Frontal cortex (tissue), 4 donors: ENCODE measurements around the gene DPH2. TPM values are rescaled to one million over a fixed set of nuclear protein-coding genes. Genes with fewer than 3 reads are reported as not detected.
A peak's percentile ranks its signal among the peaks of the same experiment; 100 is the strongest.

Source experiments
- DNase-seq, 2 donors: peaks; one replicate each; pipeline ENCODE4 v3.0.0; 2012; ENCODE audit warnings: low spot score in 2 of 2
- FAIRE-seq: peaks from 2 replicates; lab custom pipeline; 2012; peaks lifted over from hg19 to GRCh38; lab: Jason Lieb, UNC
- total RNA-seq: library from RNA; depleted of rRNA; stranded (reverse); fragments of >200 nt; gene quantifications from one replicate; pipeline ENCODE4 v1.2.3, GENCODE V29; 2014
- donor health status: control.
- donor health status: control.
- donor health status: control.

DPH2 gene
- total RNA-seq, 1 donor from 2014 or later = 12.2 TPM

- FAIRE-seq = no peak
Observed at GRCh38 chr1:43979528-43980254, 9.9 kb downstream of the DPH2 start.

GRCh38 chr1:43980255-43981134, 10.7 kb downstream of the DPH2 start:
- no peak for DNase-seq
- FAIRE-seq = no peak

More at GRCh38 chr1:43979528-43980254, 9.9 kb downstream of the DPH2 start:
- DNase-seq = peak; percentile 72 to 73

GRCh38 chr1:43981135-43981491, 11.3 kb downstream of the DPH2 start:
- FAIRE-seq (no peak), DNase-seq (no peak)

DNA sequence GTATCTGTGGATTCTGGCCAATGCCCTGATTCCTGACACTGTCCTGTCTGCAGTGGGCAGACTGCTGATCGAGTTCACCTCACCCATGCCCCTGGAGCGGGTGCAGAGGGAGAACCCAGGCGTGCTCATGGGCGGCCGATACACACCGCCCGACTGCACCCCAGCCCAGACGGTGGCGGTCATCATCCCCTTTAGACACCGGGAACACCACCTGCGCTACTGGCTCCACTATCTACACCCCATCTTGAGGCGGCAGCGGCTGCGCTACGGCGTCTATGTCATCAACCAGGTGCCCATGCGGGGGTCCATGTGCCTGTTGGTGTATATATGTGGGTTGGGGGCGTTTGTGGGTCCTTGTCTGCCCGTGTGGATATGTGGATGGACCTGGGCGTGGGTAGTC, 11.8 kb downstream of the DPH2 start:
- FAIRE-seq (no peak), DNase-seq (no peak)

DNA sequence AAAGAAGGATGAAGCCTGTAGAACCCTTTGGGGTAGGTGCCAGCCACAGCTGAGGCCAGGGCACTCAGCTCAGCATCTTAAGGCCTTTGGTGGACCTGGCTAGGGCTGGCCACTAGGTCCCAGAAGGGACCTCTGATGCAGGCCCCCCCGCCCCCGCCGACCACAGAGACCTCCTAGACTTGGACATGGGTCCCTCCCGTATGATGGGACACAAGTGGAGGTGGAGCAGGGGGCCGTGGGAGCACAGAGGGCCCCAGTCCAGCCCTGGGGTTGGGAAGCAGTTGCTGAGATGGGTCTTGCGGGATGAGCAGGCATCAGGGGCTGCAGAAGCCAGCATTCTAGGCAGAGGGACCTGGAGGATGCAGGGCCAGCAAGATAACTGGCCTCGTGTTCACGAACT, 12.4 kb downstream of the DPH2 start:
- no peak for DNase-seq
- FAIRE-seq = no peak

DNA sequence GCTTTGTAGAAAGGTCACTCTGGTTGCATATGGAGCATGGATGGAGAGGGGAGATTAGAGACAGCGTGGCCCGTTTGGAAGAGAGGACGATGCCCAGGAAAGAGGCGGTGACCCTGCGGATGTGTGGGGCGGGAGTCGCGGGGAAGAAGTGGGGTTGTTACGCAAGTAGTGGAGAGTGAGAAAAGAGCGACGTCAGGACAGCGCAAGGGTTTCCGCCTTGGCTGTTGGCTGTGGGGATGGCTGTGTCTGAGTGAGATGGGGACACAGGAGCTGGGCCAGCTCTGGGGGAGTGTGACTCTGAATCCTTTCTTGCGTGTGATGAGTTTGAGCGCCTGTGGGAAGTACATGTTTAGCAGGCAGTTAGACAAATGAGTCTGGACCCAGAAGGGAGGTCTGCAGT, 13.0 kb downstream of the DPH2 start:
- DNase-seq (peak in 1 of 2 donors; percentile 52), FAIRE-seq (no peak)

DNA sequence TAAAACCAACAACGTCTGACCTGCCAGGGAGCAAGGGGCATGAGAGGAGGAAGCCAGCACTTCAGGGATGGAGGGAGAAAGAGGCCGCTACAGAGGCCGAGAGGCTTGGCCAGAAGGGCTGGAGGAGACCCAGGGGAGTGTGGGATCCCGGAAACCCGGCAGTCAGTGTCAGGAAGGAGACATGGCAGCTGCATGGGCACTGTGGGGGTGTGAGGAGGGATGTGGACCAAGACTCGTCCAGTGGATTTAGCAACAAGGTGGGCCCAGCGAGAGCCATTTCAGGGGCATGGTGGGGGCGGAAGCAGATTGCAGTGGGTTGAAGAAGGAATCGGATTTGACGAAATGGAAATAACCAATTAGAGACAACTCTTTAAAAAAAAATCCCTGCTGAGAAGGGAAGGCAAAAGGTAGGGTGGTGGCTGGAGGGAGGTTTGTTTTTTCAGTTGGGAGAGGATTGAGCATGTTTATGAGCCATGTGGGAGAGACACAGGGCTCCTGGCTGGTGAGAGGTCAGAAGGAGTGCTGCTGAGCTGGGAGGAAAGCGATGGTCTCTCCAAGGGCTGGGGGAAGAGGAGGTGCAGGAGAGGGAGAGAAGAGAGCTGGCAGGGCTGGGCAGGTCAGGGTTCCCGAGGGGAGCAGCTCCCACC, 13.6 kb downstream of the DPH2 start:
- no peak for FAIRE-seq
- DNase-seq = peak in 1 of 2 donors; percentile 43

- DNase-seq (no peak), FAIRE-seq (no peak)
Observed at GRCh38 chr1:43984855-43985254, 15.0 kb downstream of the DPH2 start.

DNA sequence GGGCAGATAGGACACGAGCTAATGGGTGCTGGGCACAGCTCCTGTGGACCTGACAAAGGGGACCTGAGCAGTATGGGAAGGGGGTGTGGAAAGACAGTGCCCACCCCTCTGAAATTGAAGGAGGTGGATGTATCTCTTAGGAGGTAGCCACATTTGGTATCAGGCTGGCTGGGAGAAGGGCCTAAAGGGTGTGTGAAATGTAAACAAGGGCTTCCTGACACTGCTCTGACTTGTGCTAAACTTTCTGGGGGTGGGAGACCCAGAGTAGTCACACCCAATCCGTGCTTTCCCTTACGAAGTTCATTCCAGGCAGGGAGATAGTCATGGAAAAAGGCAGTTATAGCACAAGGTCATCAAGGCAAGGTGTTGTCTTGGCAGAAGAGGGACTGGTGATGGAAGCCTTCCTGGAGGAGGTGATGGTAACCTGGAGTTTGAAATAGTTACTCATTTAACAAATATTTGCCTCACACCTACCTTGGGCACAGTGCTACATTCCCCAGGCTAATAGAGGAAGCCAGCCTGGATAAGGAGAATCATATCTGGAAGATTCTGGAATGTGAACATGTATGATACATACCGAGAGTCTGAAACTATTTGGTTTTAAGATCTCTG, 16.3 kb downstream of the DPH2 start:
- no peak for FAIRE-seq
- no peak for DNase-seq

GRCh38 chr1:43986712-43987111, 16.9 kb downstream of the DPH2 start:
- FAIRE-seq (no peak), DNase-seq (no peak)

- no peak for FAIRE-seq
- DNase-seq = no peak
Observed at GRCh38 chr1:43987159-43987902, 17.5 kb downstream of the DPH2 start.

DNA sequence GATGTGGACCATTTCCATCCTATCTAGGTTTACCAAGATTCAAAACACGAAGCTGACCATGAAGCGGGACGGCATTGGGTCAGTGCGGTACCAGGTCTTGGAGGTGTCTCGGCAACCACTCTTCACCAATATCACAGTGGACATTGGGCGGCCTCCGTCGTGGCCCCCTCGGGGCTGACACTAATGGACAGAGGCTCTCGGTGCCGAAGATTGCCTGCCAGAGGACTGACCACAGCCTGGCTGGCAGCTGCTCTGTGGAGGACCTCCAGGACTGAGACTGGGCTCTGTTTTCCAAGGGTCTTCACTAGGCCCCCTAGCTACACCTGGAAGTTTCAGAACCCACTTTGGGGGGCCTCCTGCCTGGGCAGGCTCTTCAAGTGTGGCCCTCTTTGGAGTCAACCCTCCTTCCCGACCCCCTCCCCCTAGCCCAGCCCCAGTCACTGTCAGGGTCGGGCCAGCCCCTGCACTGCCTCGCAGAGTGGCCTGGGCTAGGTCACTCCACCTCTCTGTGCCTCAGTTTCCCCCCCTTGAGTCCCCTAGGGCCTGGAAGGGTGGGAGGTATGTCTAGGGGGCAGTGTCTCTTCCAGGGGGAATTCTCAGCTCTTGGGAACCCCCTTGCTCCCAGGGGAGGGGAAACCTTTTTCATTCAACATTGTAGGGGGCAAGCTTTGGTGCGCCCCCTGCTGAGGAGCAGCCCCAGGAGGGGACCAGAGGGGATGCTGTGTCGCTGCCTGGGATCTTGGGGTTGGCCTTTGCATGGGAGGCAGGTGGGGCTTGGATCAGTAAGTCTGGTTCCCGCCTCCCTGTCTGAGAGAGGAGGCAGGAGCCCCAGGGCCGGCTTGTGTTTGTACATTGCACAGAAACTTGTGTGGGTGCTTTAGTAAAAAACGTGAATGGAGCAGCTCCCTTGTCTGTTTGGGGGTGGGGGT, 20.7 kb downstream of the DPH2 start:
- FAIRE-seq (no peak), DNase-seq (no peak)

DNA sequence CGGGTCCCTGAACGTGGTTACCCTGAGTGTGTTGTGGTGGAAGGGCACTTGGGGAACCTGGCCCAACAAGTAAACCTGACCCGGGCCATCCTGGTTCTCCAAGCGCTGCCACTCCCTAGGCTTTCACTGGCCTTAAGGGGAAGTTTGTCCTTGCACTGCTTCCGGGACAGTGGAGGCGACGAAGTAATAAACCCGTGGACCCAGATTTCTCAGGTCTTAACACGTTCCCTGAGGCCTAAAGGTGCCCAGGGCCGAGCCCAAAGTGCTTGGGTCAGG, 21.3 kb downstream of the DPH2 start:
- DNase-seq (no peak), FAIRE-seq (no peak)

- FAIRE-seq = no peak
- DNase-seq = peak; percentile 83 to 91
Observed at GRCh38 chr1:43991476-43992231, 21.8 kb downstream of the DPH2 start, which contains the start of gene CCDC24. TSS of gene CCDC24 (plus strand) at chr1:43991599. CDS start at chr1:43991879, 280 bp downstream.

DNA sequence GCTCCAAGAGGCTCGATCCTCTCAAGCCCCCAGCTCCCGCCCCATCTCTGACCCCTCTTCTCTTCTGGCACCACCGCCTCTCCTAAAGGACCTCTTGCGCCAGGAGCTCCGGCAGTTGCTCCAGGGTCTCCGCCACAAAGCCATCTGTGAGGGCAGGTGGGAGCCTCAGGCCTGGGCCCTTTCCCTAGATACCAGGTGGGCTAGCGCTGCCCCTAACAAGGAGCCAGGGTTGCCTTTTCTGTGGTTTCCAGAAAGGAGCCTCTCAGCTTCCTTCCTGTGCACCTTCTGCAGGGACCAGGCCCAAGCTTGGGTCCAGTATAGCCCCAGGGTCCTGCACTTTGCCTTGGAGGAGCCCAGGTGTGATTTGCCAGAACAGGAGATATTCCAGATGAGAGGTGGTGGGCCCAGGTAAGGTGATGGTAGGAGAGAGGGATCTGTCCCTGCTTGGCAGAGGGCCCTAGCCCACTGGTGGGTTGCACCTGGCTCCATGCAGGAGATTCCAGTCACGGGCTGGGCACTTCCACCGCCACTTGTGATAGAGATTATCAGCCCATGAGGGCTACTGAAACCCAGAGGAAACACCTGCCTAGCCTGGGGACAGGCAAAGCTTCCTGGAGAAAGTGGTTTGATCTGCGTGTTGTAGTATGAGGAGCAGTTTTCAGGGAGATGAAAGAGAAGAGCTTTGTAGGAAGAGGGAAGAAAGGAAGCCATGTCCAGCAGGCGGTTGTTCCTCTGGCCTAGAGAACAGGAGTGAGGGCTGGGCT, 22.6 kb downstream of the DPH2 start:
- FAIRE-seq (no peak), DNase-seq (no peak)

DNA sequence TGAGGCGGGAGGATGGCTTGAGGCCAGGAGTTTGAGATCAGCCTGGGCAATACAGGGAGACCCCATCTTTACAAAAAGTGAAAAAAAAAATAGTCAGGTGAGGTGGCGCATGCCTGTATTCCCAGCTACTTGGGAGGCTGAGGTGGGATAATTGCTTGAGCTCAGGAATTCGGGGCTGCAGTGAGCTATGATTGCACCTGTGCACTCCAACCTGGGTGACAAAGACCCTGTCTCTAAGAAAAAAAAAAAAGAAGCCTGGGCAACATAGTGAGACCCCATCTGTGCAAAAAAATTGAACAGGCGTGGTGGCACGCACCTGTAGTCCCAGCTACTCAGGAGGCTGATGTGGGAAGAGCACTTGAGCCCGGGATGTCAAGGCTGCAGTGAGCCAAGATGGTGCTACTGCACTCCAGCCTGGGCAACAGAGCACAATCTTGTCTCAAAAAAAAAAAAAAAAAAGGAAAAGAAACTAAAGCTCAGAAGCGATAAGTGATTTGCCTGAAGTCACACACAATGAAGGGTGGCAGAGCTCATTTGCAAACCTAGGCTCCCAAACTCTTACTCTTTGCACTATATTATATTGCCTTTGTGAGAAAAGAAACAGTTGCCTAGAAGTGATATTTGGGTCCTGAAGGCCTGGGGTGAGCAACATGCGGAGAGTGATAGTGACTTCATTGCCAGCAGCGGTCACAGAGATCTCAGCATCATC, 23.6 kb downstream of the DPH2 start:
- DNase-seq (no peak), FAIRE-seq (no peak)

GRCh38 chr1:43994071-43994470, 24.3 kb downstream of the DPH2 start:
- FAIRE-seq (no peak), DNase-seq (no peak)
